Subcutaneous adipose tissue (tissue), 4 donors: ENCODE results near the gene C8G. TPM values are rescaled to one million over a fixed set of nuclear protein-coding genes. Genes with fewer than 3 reads are reported as not detected.

Experiments
- CTCF ChIP-seq: fragments of 450-650 bp; IDR thresholded peaks from one replicate; pipeline ENCODE4 v1.5.1; 2016; ENCODE audit warnings: low read depth, mild to moderate bottlenecking, control low read depth, antibody characterized with exemption, moderate library complexity
- total RNA-seq, 4 donors: library from RNA; depleted of rRNA; stranded (reverse); fragments of >200 nt; gene quantifications; one replicate each; pipeline ENCODE4 v1.1.0, GENCODE V29; 2016

Gene C8G
- total RNA-seq, 4 donors from 2014 or later: 2.6 TPM; not detected in 3

- no peak for TF ChIP-seq CTCF
These were observed 3.0 kb downstream of the C8G start for GRCh38 chr9:136947955-136948510.

- no peak for TF ChIP-seq CTCF
These were observed 4.3 kb downstream of the C8G start for GRCh38 chr9:136949239-136949816.

- no peak for TF ChIP-seq CTCF
These were observed 5.0 kb downstream of the C8G start for GRCh38 chr9:136949817-136950655.

- TF ChIP-seq CTCF: no peak
These were observed 5.7 kb downstream of the C8G start for GRCh38 chr9:136950656-136951276.

- no peak for TF ChIP-seq CTCF
These were observed 6.7 kb downstream of the C8G start, which contains the start of gene LCN12 for GRCh38 chr9:136951541-136952320. LCN12 (plus strand) TSS chr9:136952273; CDS start chr9:136952328, 55 bp downstream.

- TF ChIP-seq CTCF: no peak
These were observed 7.3 kb downstream of the C8G start for GRCh38 chr9:136952321-136952850.
